ENCODE data around the gene FAM171A2. TPM values are rescaled to one million over a fixed set of nuclear protein-coding genes. Genes with fewer than 3 reads are reported as not detected.

FAM171A2 gene
- 1 to 10 TPM in 1 of 2 donors, under 1 TPM in 1; 0.45 to 2.0 TPM for total RNA-seq
- polyA plus RNA-seq: under 1 TPM in 1 of 2 donors, not detected in 1; 0.05 TPM
- long read RNA-seq, donor 1: 0 reads
- long read RNA-seq, donor 2, partial matches to known transcripts: 1 of 2 reads
- long read RNA-seq, donor 2, other reads (novel, unspliced or antisense): 0 of 2 reads

- peak; percentile 68 to 89 for DNase-seq
- peak within 1 kb of the TSS; percentile 36 to 57 for H3K4me3 ChIP-seq (ENCODE audit: low read length in 2 of 2)
- peak; percentile 87 for ATAC-seq (ENCODE audit: low FRiP score)
- no peaks in the 10 kb centered on the region for H3K27me3 ChIP-seq (ENCODE audit: control insufficient read depth in 1 of 2, insufficient read depth in 2 of 2, low read length in 1 of 2)
- no peaks in the 10 kb centered on the region for H3K9me3 ChIP-seq (ENCODE audit: control insufficient read depth, low read length)
- H3K27ac ChIP-seq (ENCODE audit: low read depth in 1 of 2, low read length in 2 of 2): no peak within 1 kb of the TSS
- H3K4me1 ChIP-seq (ENCODE audit: control insufficient read depth in 1 of 2, insufficient read depth in 2 of 2, low read length in 2 of 2): no peaks in the 10 kb centered on the region
- WGBS, 2 donors: 1% methylated on average over 45 to 63 of the region's 63 CpGs
- no peaks in the 10 kb centered on the region for H3K36me3 ChIP-seq (ENCODE audit: control insufficient read depth in 1 of 2, insufficient read depth in 2 of 2, low read length in 1 of 2)
- intact Hi-C loops (cut with DNase I): no loop called here
Measured at GRCh38 chr17:44363613-44364159, at the start of gene FAM171A2. Gene FAM171A2 (minus strand): TSS chr17:44363853. CDS start chr17:44363714, 139 bp downstream.

- intact Hi-C loops (cut with DNase I): no loop called here
- no peak for DNase-seq
- WGBS, 2 donors: 81 to 90% methylated on average over 7 of the region's 7 CpGs
Measured at GRCh38 chr17:44409309-44410028, 45.8 kb upstream of the FAM171A2 start.

GRCh38 chr17:44408786-44409185, 45.1 kb upstream of the FAM171A2 start:
- H3K27ac ChIP-seq (ENCODE audit: low read depth in 1 of 2, low read length in 2 of 2): no peak overlapping the region
- H3K27me3 ChIP-seq (ENCODE audit: control insufficient read depth in 1 of 2, insufficient read depth in 2 of 2, low read length in 1 of 2): no peaks in the 10 kb centered on the region
- no peak overlapping the region for H3K4me3 ChIP-seq (ENCODE audit: low read length in 2 of 2)
- intact Hi-C loops (cut with DNase I): no loop called here
- DNase-seq: no peak
- H3K4me1 ChIP-seq (ENCODE audit: control insufficient read depth in 1 of 2, insufficient read depth in 2 of 2, low read length in 2 of 2): no peaks in the 10 kb centered on the region
- H3K36me3 ChIP-seq (ENCODE audit: control insufficient read depth in 1 of 2, insufficient read depth in 2 of 2, low read length in 1 of 2): no peaks in the 10 kb centered on the region
- no peaks in the 10 kb centered on the region for H3K9me3 ChIP-seq (ENCODE audit: control insufficient read depth, low read length)
- no peak for ATAC-seq (ENCODE audit: low FRiP score)
- WGBS, 2 donors: 96 to 97% methylated on average over 4 of the region's 4 CpGs

More at GRCh38 chr17:44409309-44410028, 45.8 kb upstream of the FAM171A2 start:
- H3K9me3 ChIP-seq (ENCODE audit: control insufficient read depth, low read length): no peaks in the 10 kb centered on the region
- H3K27me3 ChIP-seq (ENCODE audit: control insufficient read depth in 1 of 2, insufficient read depth in 2 of 2, low read length in 1 of 2): no peaks in the 10 kb centered on the region
- H3K4me1 ChIP-seq (ENCODE audit: control insufficient read depth in 1 of 2, insufficient read depth in 2 of 2, low read length in 2 of 2): no peaks in the 10 kb centered on the region
- ATAC-seq (ENCODE audit: low FRiP score): no peak
- no peak overlapping the region for H3K27ac ChIP-seq (ENCODE audit: low read depth in 1 of 2, low read length in 2 of 2)
- H3K36me3 ChIP-seq (ENCODE audit: control insufficient read depth in 1 of 2, insufficient read depth in 2 of 2, low read length in 1 of 2): no peaks in the 10 kb centered on the region
- no peak overlapping the region for H3K4me3 ChIP-seq (ENCODE audit: low read length in 2 of 2)

- Histone ChIP-seq H3K9me3 (ENCODE audit: control insufficient read depth, low read length) (no peaks in the 10 kb centered on the region), H3K27me3 (ENCODE audit: control insufficient read depth in 1 of 2, insufficient read depth in 2 of 2, low read length in 1 of 2) (no peaks in the 10 kb centered on the region), H3K36me3 (ENCODE audit: control insufficient read depth in 1 of 2, insufficient read depth in 2 of 2, low read length in 1 of 2) (peaks cover 6 to 11% of the 10 kb centered on the region in 2 donors), H3K27ac (ENCODE audit: low read depth in 1 of 2, low read length in 2 of 2) (no peak overlapping the region), H3K4me3 (ENCODE audit: low read length in 2 of 2) (no peak overlapping the region), H3K4me1 (ENCODE audit: control insufficient read depth in 1 of 2, insufficient read depth in 2 of 2, low read length in 2 of 2) (no peaks in the 10 kb centered on the region)
- 95 to 97% methylated on average over 5 of the region's 5 CpGs for WGBS, 2 donors
- ATAC-seq (ENCODE audit: low FRiP score) (no peak), DNase-seq (no peak)
- intact Hi-C loops (cut with DNase I): no loop called here
Measured at GRCh38 chr17:44402564-44403172, 39.0 kb upstream of the FAM171A2 start.

- peak in 1 of 2 donors; percentile 36 for DNase-seq
- intact Hi-C loops (cut with DNase I): loop anchor here in 1 of 2 donors (2.0 kb wide), 1 partner anchor 122 kb away; no protein-coding TSS in a partner anchor
- 82 to 87% methylated on average over 3 of the region's 3 CpGs for WGBS, 2 donors
- ATAC-seq (ENCODE audit: low FRiP score): peak; percentile 55
- Histone ChIP-seq H3K4me3 (ENCODE audit: low read length in 2 of 2) (no peak overlapping the region), H3K4me1 (ENCODE audit: control insufficient read depth in 1 of 2, insufficient read depth in 2 of 2, low read length in 2 of 2) (no peaks in the 10 kb centered on the region), H3K27ac (ENCODE audit: low read depth in 1 of 2, low read length in 2 of 2) (no peak overlapping the region), H3K9me3 (ENCODE audit: control insufficient read depth, low read length) (no peaks in the 10 kb centered on the region), H3K27me3 (ENCODE audit: control insufficient read depth in 1 of 2, insufficient read depth in 2 of 2, low read length in 1 of 2) (no peaks in the 10 kb centered on the region), H3K36me3 (ENCODE audit: control insufficient read depth in 1 of 2, insufficient read depth in 2 of 2, low read length in 1 of 2) (peaks cover 8 to 11% of the 10 kb centered on the region in 2 donors)
Measured at GRCh38 chr17:44400226-44400847, 36.7 kb upstream of the FAM171A2 start.

- no peaks in the 10 kb centered on the region for H3K9me3 ChIP-seq (ENCODE audit: control insufficient read depth, low read length)
- peaks cover 8 to 11% of the 10 kb centered on the region in 2 donors for H3K36me3 ChIP-seq (ENCODE audit: control insufficient read depth in 1 of 2, insufficient read depth in 2 of 2, low read length in 1 of 2)
- no peaks in the 10 kb centered on the region for H3K27me3 ChIP-seq (ENCODE audit: control insufficient read depth in 1 of 2, insufficient read depth in 2 of 2, low read length in 1 of 2)
- H3K4me1 ChIP-seq (ENCODE audit: control insufficient read depth in 1 of 2, insufficient read depth in 2 of 2, low read length in 2 of 2): no peaks in the 10 kb centered on the region
- peak in 1 of 2 donors; percentile 62 for DNase-seq
- ATAC-seq (ENCODE audit: low FRiP score): no peak
- no peak overlapping the region for H3K4me3 ChIP-seq (ENCODE audit: low read length in 2 of 2)
- intact Hi-C loops (cut with DNase I): loop anchor here in 1 of 2 donors (10.0 kb wide), 1 partner anchor 256 kb away; the partner anchor contains the start of gene MEIOC
- 96% methylated on average over 41 of the region's 41 CpGs for WGBS, 2 donors
- H3K27ac ChIP-seq (ENCODE audit: low read depth in 1 of 2, low read length in 2 of 2): no peak overlapping the region
Measured at GRCh38 chr17:44398692-44399691, 35.3 kb upstream of the FAM171A2 start.

GRCh38 chr17:44397479-44398440, 34.1 kb upstream of the FAM171A2 start:
- intact Hi-C loops (cut with DNase I): loop anchor here in 1 of 2 donors (10.0 kb wide), 1 partner anchor 257 kb away; the partner anchor contains the start of gene MEIOC
- Histone ChIP-seq H3K4me1 (ENCODE audit: control insufficient read depth in 1 of 2, insufficient read depth in 2 of 2, low read length in 2 of 2) (no peaks in the 10 kb centered on the region), H3K36me3 (ENCODE audit: control insufficient read depth in 1 of 2, insufficient read depth in 2 of 2, low read length in 1 of 2) (peaks cover 7 to 11% of the 10 kb centered on the region in 2 donors), H3K27me3 (ENCODE audit: control insufficient read depth in 1 of 2, insufficient read depth in 2 of 2, low read length in 1 of 2) (no peaks in the 10 kb centered on the region), H3K4me3 (ENCODE audit: low read length in 2 of 2) (no peak overlapping the region), H3K9me3 (ENCODE audit: control insufficient read depth, low read length) (no peaks in the 10 kb centered on the region), H3K27ac (ENCODE audit: low read depth in 1 of 2, low read length in 2 of 2) (no peak overlapping the region)
- 93 to 97% methylated on average over 8 of the region's 8 CpGs for WGBS, 2 donors
- no peak for ATAC-seq (ENCODE audit: low FRiP score)
- peak in 1 of 2 donors; percentile 51 for DNase-seq

Data from aorta (tissue), 5 donors.